RWPE1 (cell line): ENCODE data around the gene CDH13.

Source experiments
- CTCF ChIA-PET: fragments of 350-600 bp; sonication (Branson Sonifier 250); formaldehyde crosslinking; extraction: SDS; loops from one replicate; lab custom pipeline; 2021; lab: Yijun Ruan, JAX
- POLR2A ChIA-PET: fragments of 400-600 bp; formaldehyde crosslinking; extraction: SDS; loops from one replicate; lab custom pipeline; 2020; ENCODE audit warnings: antibody characterized with exemption; ENCODE audit not compliant: low non-redundant PET; lab: Yijun Ruan, JAX
- DNase-seq: peaks from one replicate; pipeline ENCODE4 v3.0.0; 2012; ENCODE audit warnings: low spot score
- H3K27ac ChIP-seq: fragments of 450-650 bp; 2 replicates; pipeline ENCODE4 v1.5.1; 2017
- TF ChIP-seq, protein P1 (sequence below): fragments of 450-650 bp; conservative IDR thresholded peaks from 2 replicates; pipeline ENCODE4 v1.5.1; 2017; ENCODE audit warnings: low read depth, mild to moderate bottlenecking

CDH13 gene

GRCh38 chr16:83722456-83723183, 1095.9 kb downstream of the CDH13 start:
- no peak overlapping the region for H3K27ac ChIP-seq
- no peak for DNase-seq
- TF ChIP-seq, protein P1, sequence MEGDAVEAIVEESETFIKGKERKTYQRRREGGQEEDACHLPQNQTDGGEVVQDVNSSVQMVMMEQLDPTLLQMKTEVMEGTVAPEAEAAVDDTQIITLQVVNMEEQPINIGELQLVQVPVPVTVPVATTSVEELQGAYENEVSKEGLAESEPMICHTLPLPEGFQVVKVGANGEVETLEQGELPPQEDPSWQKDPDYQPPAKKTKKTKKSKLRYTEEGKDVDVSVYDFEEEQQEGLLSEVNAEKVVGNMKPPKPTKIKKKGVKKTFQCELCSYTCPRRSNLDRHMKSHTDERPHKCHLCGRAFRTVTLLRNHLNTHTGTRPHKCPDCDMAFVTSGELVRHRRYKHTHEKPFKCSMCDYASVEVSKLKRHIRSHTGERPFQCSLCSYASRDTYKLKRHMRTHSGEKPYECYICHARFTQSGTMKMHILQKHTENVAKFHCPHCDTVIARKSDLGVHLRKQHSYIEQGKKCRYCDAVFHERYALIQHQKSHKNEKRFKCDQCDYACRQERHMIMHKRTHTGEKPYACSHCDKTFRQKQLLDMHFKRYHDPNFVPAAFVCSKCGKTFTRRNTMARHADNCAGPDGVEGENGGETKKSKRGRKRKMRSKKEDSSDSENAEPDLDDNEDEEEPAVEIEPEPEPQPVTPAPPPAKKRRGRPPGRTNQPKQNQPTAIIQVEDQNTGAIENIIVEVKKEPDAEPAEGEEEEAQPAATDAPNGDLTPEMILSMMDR: no peak
- POLR2A ChIA-PET: no interaction called here
- CTCF ChIA-PET: no interaction called here

DNA sequence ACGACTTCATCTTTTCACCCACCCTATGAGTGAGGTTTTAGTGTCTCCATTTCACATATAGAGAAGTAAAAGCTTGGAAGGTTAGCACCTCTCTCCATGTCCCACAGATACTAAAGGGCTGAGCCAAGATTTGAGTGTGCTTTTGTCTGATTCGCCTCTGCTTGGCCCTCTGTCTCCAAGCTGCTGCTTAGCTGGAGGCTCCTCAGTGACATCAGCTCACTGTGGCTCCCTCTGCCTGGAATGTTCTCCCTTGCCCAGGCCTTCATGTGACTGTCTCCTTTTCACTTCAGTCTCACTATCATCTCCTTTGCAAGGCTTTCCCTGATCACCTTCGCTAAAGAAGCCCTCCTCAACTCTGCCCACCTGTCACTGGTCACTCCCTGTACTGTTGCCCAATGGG, 1096.5 kb downstream of the CDH13 start:
- ChIA-PET POLR2A (no interaction called here), CTCF (no interaction called here)
- no peak overlapping the region for H3K27ac ChIP-seq
- DNase-seq: no peak
- TF ChIP-seq, protein P1: no peak

- no peak overlapping the region for H3K27ac ChIP-seq
- CTCF ChIA-PET: no interaction called here
- no peak for DNase-seq
- POLR2A ChIA-PET: no interaction called here
- TF ChIP-seq, protein P1: no peak
Observed at GRCh38 chr16:83723901-83724300, 1097.1 kb downstream of the CDH13 start.

- H3K27ac ChIP-seq: no peak overlapping the region
- ChIA-PET CTCF (no interaction called here), POLR2A (no interaction called here)
- TF ChIP-seq, protein P1: no peak
- no peak for DNase-seq
Observed at GRCh38 chr16:83724585-83724984, 1097.8 kb downstream of the CDH13 start.

DNA sequence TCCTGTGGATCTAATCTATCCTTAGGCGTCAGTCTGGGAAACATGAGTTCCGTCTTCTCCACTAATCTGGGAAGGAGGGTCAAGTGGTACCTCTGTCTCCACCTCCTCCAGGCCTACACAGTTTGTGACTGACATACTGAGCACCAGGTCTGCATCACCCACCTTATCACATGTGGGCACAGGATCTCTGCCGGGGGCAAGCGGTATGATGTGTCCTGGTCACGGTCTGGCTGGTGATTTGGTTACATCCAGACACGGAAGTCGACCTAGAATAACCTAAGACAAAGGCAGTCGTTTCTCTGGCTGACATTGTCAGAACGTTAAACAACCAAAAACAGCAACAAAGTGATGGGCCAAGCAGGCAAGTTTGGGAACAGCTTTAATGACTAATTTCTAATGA, 1098.5 kb downstream of the CDH13 start:
- no peak for DNase-seq
- POLR2A ChIA-PET: no interaction called here
- CTCF ChIA-PET: no interaction called here
- no peak overlapping the region for H3K27ac ChIP-seq
- TF ChIP-seq, protein P1: no peak

DNA sequence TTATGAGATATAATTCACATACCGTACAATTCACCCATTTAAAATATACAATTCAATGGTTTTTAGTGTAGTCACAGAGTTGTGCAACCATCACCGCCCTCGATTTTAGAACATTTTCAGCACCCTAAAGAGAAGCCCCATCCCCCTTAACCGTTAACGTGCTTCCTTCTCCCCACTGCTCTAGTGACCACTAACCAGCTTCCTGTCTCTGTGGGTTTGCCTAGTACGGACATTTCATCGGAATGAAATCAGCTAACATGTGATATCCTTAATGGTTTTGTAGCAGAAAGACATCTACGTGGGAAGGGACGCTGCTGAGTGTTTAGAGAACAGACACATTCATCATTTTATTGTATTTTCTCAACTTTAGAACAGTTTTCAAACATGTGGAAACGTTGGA, 1100.2 kb downstream of the CDH13 start:
- H3K27ac ChIP-seq: no peak overlapping the region
- TF ChIP-seq, protein P1: no peak
- CTCF ChIA-PET: no interaction called here
- DNase-seq: no peak
- POLR2A ChIA-PET: no interaction called here
